Myometrial cell (primary cell): ENCODE results near the gene ADCY1. TPM values are rescaled to one million over a fixed set of nuclear protein-coding genes. Genes with fewer than 3 reads are reported as not detected.

Experiments used
- total RNA-seq: library from RNA; depleted of rRNA; stranded (reverse); fragments of >200 nt; gene quantifications from 2 replicates; pipeline ENCODE4 v1.2.3, GENCODE V29; 2015

Gene ADCY1
- 0.71 TPM in 1 of 2 replicates, not detected in the other for total RNA-seq

DNA sequence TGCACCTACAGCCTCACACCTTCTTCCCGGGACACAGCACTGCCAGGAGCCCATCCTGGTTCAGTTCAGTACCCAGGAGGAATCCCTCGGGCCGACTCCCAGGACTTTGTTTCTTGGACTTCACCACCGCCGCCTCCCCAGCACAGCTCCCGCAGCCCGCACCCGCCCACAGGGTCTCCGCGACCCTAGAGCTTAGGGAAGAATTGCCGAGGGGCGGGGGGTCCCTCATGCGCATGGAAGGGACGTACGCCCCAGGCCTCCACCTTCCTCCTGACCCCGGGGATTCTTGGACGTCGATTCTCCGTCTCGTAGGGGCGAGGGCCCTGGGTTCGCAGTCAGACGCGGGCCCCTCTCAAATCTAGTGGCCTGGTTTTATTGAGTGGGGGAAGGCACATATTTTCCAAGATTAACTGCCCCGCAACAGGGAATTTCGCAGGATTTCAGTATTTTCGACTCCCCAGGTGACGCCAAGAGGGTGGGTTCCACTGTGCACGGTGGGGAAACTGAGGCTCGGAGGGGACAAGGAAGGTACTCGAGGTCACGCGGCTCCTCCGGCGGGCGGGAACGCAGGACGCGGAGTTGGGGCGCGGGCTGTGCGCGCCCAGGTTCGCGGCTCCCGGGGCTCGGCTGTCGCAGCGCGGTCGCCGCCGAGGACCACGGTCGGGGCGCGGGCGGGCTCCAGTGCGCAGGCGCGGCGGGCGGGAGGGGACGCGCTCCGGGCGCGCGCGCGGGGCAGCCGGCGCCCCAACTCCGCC lies at the start of gene ADCY1:
Gene ADCY1 (plus strand): TSS at position 708 of the 755 bp plus-strand sequence. CDS start 176 bp downstream, outside the sequence.

